ENCODE measurements around the gene ACMSD. TPM values are rescaled to one million over a fixed set of nuclear protein-coding genes. Genes with fewer than 3 reads are reported as not detected.
"Not testable (repeated sequence)": the region's sequence is repeated elsewhere in the genome, so short reads cannot be mapped to it uniquely, and the experiment has no call there.

ACMSD gene
- total RNA-seq, 2 experiments from 2014 or later, result not detected

- Mint-ChIP-seq H3K9me3 (ENCODE audit: insufficient read depth) (no peaks in the 10 kb centered on the region), H3K4me1 (ENCODE audit: low read depth) (no peaks in the 10 kb centered on the region), H3K36me3 (ENCODE audit: low read depth) (no peaks in the 10 kb centered on the region), H3K4me3 (no peak overlapping the region), H3K27ac (no peak overlapping the region), H3K27me3 (ENCODE audit: low read depth) (no peaks in the 10 kb centered on the region)
- ATAC-seq (no peak), DNase-seq (no peak)
- POLR2A ChIA-PET, result no interaction called here
- CTCF ChIA-PET, result no interaction called here
Measured at GRCh38 chr2:134884435-134884834, 46.0 kb downstream of the ACMSD start.

- no peak overlapping the region for H3K27ac Mint-ChIP-seq
- POLR2A ChIA-PET, result no interaction called here
Measured at GRCh38 chr2:134892282-134893035, 54.0 kb downstream of the ACMSD start.

GRCh38 chr2:134897932-134898331 lies 59.5 kb downstream of the ACMSD start:
- no peaks in the 10 kb centered on the region for H3K9me3 Mint-ChIP-seq (ENCODE audit: insufficient read depth)
- DNase-seq, result no peak
- ChIA-PET POLR2A (no interaction called here), CTCF (interaction anchor here (0.9 to 1.9 kb wide), 4 partner anchors 19 to 447 kb away, joined by 4 to 10 read pairs (median 4); no protein-coding TSS in a partner anchor)
- no peaks in the 10 kb centered on the region for H3K36me3 Mint-ChIP-seq (ENCODE audit: low read depth)
- H3K4me1 Mint-ChIP-seq (ENCODE audit: low read depth), result no peaks in the 10 kb centered on the region
- no peak for ATAC-seq
- H3K4me3 Mint-ChIP-seq, result no peak overlapping the region
- peaks cover 6% of the 10 kb centered on the region for H3K27me3 Mint-ChIP-seq (ENCODE audit: low read depth)
- H3K27ac Mint-ChIP-seq, result no peak overlapping the region

More at GRCh38 chr2:134892282-134893035, 54.0 kb downstream of the ACMSD start:
- Mint-ChIP-seq H3K27me3 (ENCODE audit: low read depth) (peaks cover 9% of the 10 kb centered on the region), H3K36me3 (ENCODE audit: low read depth) (no peaks in the 10 kb centered on the region), H3K4me1 (ENCODE audit: low read depth) (no peaks in the 10 kb centered on the region), H3K4me3 (no peak overlapping the region), H3K9me3 (ENCODE audit: insufficient read depth) (no peaks in the 10 kb centered on the region)
- DNase-seq (no peak), ATAC-seq (no peak)
- CTCF ChIA-PET, result no interaction called here

GRCh38 chr2:134899204-134899603 lies 60.8 kb downstream of the ACMSD start:
- Mint-ChIP-seq H3K36me3 (ENCODE audit: low read depth) (no peaks in the 10 kb centered on the region), H3K9me3 (ENCODE audit: insufficient read depth) (no peaks in the 10 kb centered on the region)
- POLR2A ChIA-PET, result no interaction called here

GRCh38 chr2:134900151-134900550 lies 61.7 kb downstream of the ACMSD start:
- no peaks in the 10 kb centered on the region for H3K9me3 Mint-ChIP-seq (ENCODE audit: insufficient read depth)
- no peaks in the 10 kb centered on the region for H3K4me1 Mint-ChIP-seq (ENCODE audit: low read depth)
- DNase-seq, result no peak
- no peaks in the 10 kb centered on the region for H3K36me3 Mint-ChIP-seq (ENCODE audit: low read depth)
- no peak for ATAC-seq
- CTCF ChIA-PET, result interaction anchor here (1.0 to 1.4 kb wide), 2 partner anchors 440 to 450 kb away, joined by 3 read pairs; no protein-coding TSS in a partner anchor
- no peak overlapping the region for H3K4me3 Mint-ChIP-seq
- POLR2A ChIA-PET, result no interaction called here
- H3K27me3 Mint-ChIP-seq (ENCODE audit: low read depth), result peaks cover 11% of the 10 kb centered on the region
- H3K27ac Mint-ChIP-seq, result no peak overlapping the region

More at GRCh38 chr2:134899204-134899603, 60.8 kb downstream of the ACMSD start:
- H3K4me3 Mint-ChIP-seq, result no peak overlapping the region
- DNase-seq (no peak), ATAC-seq (no peak)
- CTCF ChIA-PET, result interaction anchor here (1.3 to 1.9 kb wide), 2 partner anchors 17 to 446 kb away, joined by 4 to 5 read pairs; no protein-coding TSS in a partner anchor
- no peaks in the 10 kb centered on the region for H3K4me1 Mint-ChIP-seq (ENCODE audit: low read depth)
- no peak overlapping the region for H3K27ac Mint-ChIP-seq
- H3K27me3 Mint-ChIP-seq (ENCODE audit: low read depth), result peaks cover 9% of the 10 kb centered on the region

GRCh38 chr2:134903701-134904100 lies 65.3 kb downstream of the ACMSD start:
- DNase-seq; ATAC-seq; H3K4me1 Mint-ChIP-seq (ENCODE audit: low read depth); H3K27ac Mint-ChIP-seq; CTCF ChIA-PET; POLR2A ChIA-PET; H3K9me3 Mint-ChIP-seq (ENCODE audit: insufficient read depth); H3K36me3 Mint-ChIP-seq (ENCODE audit: low read depth); H3K4me3 Mint-ChIP-seq: not testable (repeated sequence)
- H3K27me3 Mint-ChIP-seq (ENCODE audit: low read depth), result peaks cover 11% of the 10 kb centered on the region

GRCh38 chr2:134905168-134905567 lies 66.8 kb downstream of the ACMSD start:
- DNase-seq (no peak), ATAC-seq (no peak)
- H3K9me3 Mint-ChIP-seq (ENCODE audit: insufficient read depth), result peaks cover 5% of the 10 kb centered on the region
- peaks cover 6% of the 10 kb centered on the region for H3K27me3 Mint-ChIP-seq (ENCODE audit: low read depth)
- ChIA-PET POLR2A (no interaction called here), CTCF (no interaction called here)
- no peaks in the 10 kb centered on the region for H3K4me1 Mint-ChIP-seq (ENCODE audit: low read depth)
- H3K36me3 Mint-ChIP-seq (ENCODE audit: low read depth), result no peaks in the 10 kb centered on the region
- no peak overlapping the region for H3K4me3 Mint-ChIP-seq
- no peak overlapping the region for H3K27ac Mint-ChIP-seq

GRCh38 chr2:134906726-134907125 lies 68.3 kb downstream of the ACMSD start:
- ATAC-seq (no peak), DNase-seq (no peak)
- H3K27me3 Mint-ChIP-seq (ENCODE audit: low read depth), result peaks cover 4% of the 10 kb centered on the region
- no peak overlapping the region for H3K27ac Mint-ChIP-seq
- H3K9me3 Mint-ChIP-seq (ENCODE audit: insufficient read depth), result peaks cover 5% of the 10 kb centered on the region
- H3K4me3 Mint-ChIP-seq, result no peak overlapping the region
- CTCF ChIA-PET, result no interaction called here
- H3K4me1 Mint-ChIP-seq (ENCODE audit: low read depth), result no peaks in the 10 kb centered on the region
- H3K36me3 Mint-ChIP-seq (ENCODE audit: low read depth), result no peaks in the 10 kb centered on the region
- POLR2A ChIA-PET, result no interaction called here

- POLR2A ChIA-PET; DNase-seq; H3K4me1 Mint-ChIP-seq (ENCODE audit: low read depth); H3K27me3 Mint-ChIP-seq (ENCODE audit: low read depth); H3K4me3 Mint-ChIP-seq; ATAC-seq; H3K9me3 Mint-ChIP-seq (ENCODE audit: insufficient read depth); H3K27ac Mint-ChIP-seq; CTCF ChIA-PET; H3K36me3 Mint-ChIP-seq (ENCODE audit: low read depth): not testable (repeated sequence)
Measured at GRCh38 chr2:134907441-134908116, 69.2 kb downstream of the ACMSD start.

GRCh38 chr2:134910763-134911399 lies 72.5 kb downstream of the ACMSD start:
- ChIA-PET CTCF (no interaction called here), POLR2A (no interaction called here)
- Mint-ChIP-seq H3K36me3 (ENCODE audit: low read depth) (no peaks in the 10 kb centered on the region), H3K27ac (no peak overlapping the region), H3K4me3 (no peak overlapping the region), H3K27me3 (ENCODE audit: low read depth) (peaks cover 8% of the 10 kb centered on the region), H3K4me1 (ENCODE audit: low read depth) (no peaks in the 10 kb centered on the region), H3K9me3 (ENCODE audit: insufficient read depth) (peaks cover 5% of the 10 kb centered on the region)
- ATAC-seq (no peak), DNase-seq (no peak)

- peaks cover 5% of the 10 kb centered on the region for H3K9me3 Mint-ChIP-seq (ENCODE audit: insufficient read depth)
Measured at GRCh38 chr2:134911400-134911785, 73.0 kb downstream of the ACMSD start.

GRCh38 chr2:134912361-134912760 lies 73.9 kb downstream of the ACMSD start:
- Mint-ChIP-seq H3K4me3 (no peak overlapping the region), H3K27me3 (ENCODE audit: low read depth) (peaks cover 8% of the 10 kb centered on the region), H3K4me1 (ENCODE audit: low read depth) (peaks cover 8% of the 10 kb centered on the region), H3K27ac (no peak overlapping the region), H3K36me3 (ENCODE audit: low read depth) (no peaks in the 10 kb centered on the region), H3K9me3 (ENCODE audit: insufficient read depth) (peaks cover 5% of the 10 kb centered on the region)
- ATAC-seq (no peak), DNase-seq (no peak)
- POLR2A ChIA-PET, result no interaction called here
- CTCF ChIA-PET, result no interaction called here

More at GRCh38 chr2:134911400-134911785, 73.0 kb downstream of the ACMSD start:
- no peak overlapping the region for H3K4me3 Mint-ChIP-seq
- no peaks in the 10 kb centered on the region for H3K36me3 Mint-ChIP-seq (ENCODE audit: low read depth)
- no peak for ATAC-seq
- no peaks in the 10 kb centered on the region for H3K4me1 Mint-ChIP-seq (ENCODE audit: low read depth)
- POLR2A ChIA-PET, result no interaction called here
- H3K27me3 Mint-ChIP-seq (ENCODE audit: low read depth), result peaks cover 8% of the 10 kb centered on the region
- CTCF ChIA-PET, result no interaction called here
- H3K27ac Mint-ChIP-seq, result no peak overlapping the region
- no peak for DNase-seq

Data from activated CD8-positive, alpha-beta T cell treated with anti-CD3 and anti-CD28 coated beads, Interleukin-2, amount 10 ng/mL, durations not matched to agents 7 days and 5 days (primary cell).